HG02938 (cell line): ENCODE results near the gene MT1HL1.

Experiments used
- ATAC-seq: cut with Tn5 transposase; IDR thresholded peaks from one replicate; pipeline ENCODE4 v1.9.1; 2021; ENCODE audit warnings: mild to moderate bottlenecking, moderate library complexity; ENCODE audit not compliant: unreplicated experiment

Gene MT1HL1

GRCh38 chr1:237004116-237004515, at the start of gene MT1HL1:
Gene MT1HL1, minus strand, starts transcription at chr1:237004441. Its CDS starts 69 bp downstream, at chr1:237004372.
- ATAC-seq: no peak

GRCh38 chr1:237050915-237051314, 46.7 kb upstream of the MT1HL1 start:
- ATAC-seq: no peak

- no peak for ATAC-seq
Measured at GRCh38 chr1:237050185-237050584, 45.9 kb upstream of the MT1HL1 start.

GRCh38 chr1:237048803-237049202, 44.6 kb upstream of the MT1HL1 start:
- no peak for ATAC-seq

- ATAC-seq: no peak
Measured at GRCh38 chr1:237045278-237046016, 41.2 kb upstream of the MT1HL1 start.

GRCh38 chr1:237043846-237044636, 39.8 kb upstream of the MT1HL1 start:
- ATAC-seq: no peak

- no peak for ATAC-seq
Measured at GRCh38 chr1:237042892-237043576, 38.8 kb upstream of the MT1HL1 start.

- ATAC-seq: no peak
Measured at GRCh38 chr1:237042526-237042891, 38.3 kb upstream of the MT1HL1 start.

GRCh38 chr1:237041795-237042525, 37.7 kb upstream of the MT1HL1 start, which contains the start of gene RYR2:
Gene RYR2, plus strand, starts transcription at chr1:237042184. Its CDS starts 338 bp downstream, at chr1:237042522.
- ATAC-seq: no peak

- no peak for ATAC-seq
Measured at GRCh38 chr1:237041461-237041794, 37.2 kb upstream of the MT1HL1 start.

GRCh38 chr1:237040823-237041222, 36.6 kb upstream of the MT1HL1 start:
- no peak for ATAC-seq

GRCh38 chr1:237038211-237038610, 34.0 kb upstream of the MT1HL1 start:
- ATAC-seq: no peak

- ATAC-seq: no peak
Measured at GRCh38 chr1:237035759-237036158, 31.5 kb upstream of the MT1HL1 start.

- ATAC-seq: no peak
Measured at GRCh38 chr1:237033804-237034203, 29.6 kb upstream of the MT1HL1 start.

GRCh38 chr1:237033061-237033460, 28.8 kb upstream of the MT1HL1 start:
- ATAC-seq: no peak

- peak; percentile 94 for ATAC-seq
Measured at GRCh38 chr1:237032029-237032428, 27.8 kb upstream of the MT1HL1 start.

GRCh38 chr1:237031480-237031879, 27.2 kb upstream of the MT1HL1 start:
- ATAC-seq: no peak

GRCh38 chr1:237029850-237030535, 25.8 kb upstream of the MT1HL1 start:
- ATAC-seq: no peak

- no peak for ATAC-seq
Measured at GRCh38 chr1:237029240-237029639, 25.0 kb upstream of the MT1HL1 start.

GRCh38 chr1:237025358-237026074, 21.3 kb upstream of the MT1HL1 start:
- ATAC-seq: no peak
